ENCODE results near the gene PPM1H. TPM values are rescaled to one million over a fixed set of nuclear protein-coding genes. Genes with fewer than 3 reads are reported as not detected.

Gene PPM1H
- total RNA-seq, 2 experiments from 2014 or later = 0.07 TPM; not detected in 1

DNA sequence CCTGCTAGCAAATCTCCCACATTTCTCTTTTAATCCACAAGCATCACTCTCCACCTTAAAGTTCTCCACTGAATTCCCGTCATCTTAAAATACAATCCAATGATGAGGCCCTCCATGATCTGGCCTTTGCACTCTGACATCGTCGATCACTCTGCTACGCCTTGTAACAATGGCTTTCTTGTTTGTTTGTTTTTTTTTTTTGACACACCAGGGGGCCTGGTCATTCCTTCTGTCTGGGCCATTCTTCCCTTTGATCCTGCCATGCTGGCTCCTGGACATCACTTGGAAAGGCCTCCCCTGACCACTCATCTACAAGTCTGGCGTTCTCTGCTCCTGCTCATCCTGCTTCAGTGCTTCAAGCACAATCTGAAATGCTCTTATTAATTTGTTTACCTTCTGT is 233.5 kb downstream of the PPM1H start:
- DNase-seq (no peak), ATAC-seq (no peak)
- ChIA-PET POLR2A (no interaction called here), CTCF (no interaction called here)
- no peak overlapping the region for H3K27ac Mint-ChIP-seq
- no peaks in the 10 kb centered on the region for H3K36me3 Mint-ChIP-seq (ENCODE audit: low read depth)
- no peak overlapping the region for H3K4me3 Mint-ChIP-seq
- intact Hi-C loops (cut with micrococcal nuclease) = no loop called here
- H3K9me3 Mint-ChIP-seq = no peaks in the 10 kb centered on the region
- H3K27me3 Mint-ChIP-seq = no peaks in the 10 kb centered on the region
- TF ChIP-seq, protein P1, sequence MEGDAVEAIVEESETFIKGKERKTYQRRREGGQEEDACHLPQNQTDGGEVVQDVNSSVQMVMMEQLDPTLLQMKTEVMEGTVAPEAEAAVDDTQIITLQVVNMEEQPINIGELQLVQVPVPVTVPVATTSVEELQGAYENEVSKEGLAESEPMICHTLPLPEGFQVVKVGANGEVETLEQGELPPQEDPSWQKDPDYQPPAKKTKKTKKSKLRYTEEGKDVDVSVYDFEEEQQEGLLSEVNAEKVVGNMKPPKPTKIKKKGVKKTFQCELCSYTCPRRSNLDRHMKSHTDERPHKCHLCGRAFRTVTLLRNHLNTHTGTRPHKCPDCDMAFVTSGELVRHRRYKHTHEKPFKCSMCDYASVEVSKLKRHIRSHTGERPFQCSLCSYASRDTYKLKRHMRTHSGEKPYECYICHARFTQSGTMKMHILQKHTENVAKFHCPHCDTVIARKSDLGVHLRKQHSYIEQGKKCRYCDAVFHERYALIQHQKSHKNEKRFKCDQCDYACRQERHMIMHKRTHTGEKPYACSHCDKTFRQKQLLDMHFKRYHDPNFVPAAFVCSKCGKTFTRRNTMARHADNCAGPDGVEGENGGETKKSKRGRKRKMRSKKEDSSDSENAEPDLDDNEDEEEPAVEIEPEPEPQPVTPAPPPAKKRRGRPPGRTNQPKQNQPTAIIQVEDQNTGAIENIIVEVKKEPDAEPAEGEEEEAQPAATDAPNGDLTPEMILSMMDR (IDR thresholded peaks at IDR 0.05) = no peak
- peaks cover 7% of the 10 kb centered on the region for H3K4me1 Mint-ChIP-seq (ENCODE audit: low read depth)

DNA sequence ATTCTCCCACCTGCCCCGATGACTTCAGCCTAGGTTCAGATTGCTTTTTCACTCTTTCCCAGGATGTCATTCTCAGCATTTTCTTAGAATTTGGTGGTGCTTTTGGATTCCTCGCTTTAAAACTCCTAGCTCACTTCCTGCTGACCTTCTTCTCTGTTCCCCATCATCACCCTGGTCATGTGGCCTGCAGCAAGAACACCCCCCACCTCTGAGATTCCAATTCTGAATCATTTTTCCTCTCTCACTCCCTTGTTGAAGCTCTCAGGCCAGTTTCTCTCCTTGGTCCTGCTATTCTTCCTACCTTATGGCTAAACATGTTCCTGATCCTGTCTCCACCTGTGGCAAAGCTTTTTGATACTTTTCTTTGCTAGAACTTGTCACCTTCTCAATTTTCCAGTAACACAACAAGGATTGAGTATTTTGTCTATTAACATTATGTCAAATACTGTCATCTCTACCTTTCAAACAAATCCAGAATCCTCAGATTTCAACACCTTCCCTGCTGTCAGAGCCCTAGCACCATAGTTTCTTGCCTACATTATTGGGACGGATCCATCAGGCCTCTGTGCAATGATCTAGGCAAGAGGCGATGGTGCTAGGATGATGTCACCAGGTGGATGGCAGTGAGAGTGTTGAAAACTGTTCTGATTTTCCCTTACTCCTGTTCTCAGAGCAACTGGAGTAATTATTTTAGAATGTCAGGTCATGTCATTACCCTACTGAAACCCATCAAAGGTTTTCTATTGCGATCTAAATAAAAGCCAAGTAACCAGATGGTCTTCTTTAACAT is 234.7 kb downstream of the PPM1H start:
- intact Hi-C loops (cut with micrococcal nuclease) = no loop called here
- H3K36me3 Mint-ChIP-seq (ENCODE audit: low read depth) = no peaks in the 10 kb centered on the region
- no peak for ATAC-seq
- no peak overlapping the region for H3K4me3 Mint-ChIP-seq
- H3K9me3 Mint-ChIP-seq = no peaks in the 10 kb centered on the region
- DNase-seq = no peak
- no peaks in the 10 kb centered on the region for H3K27me3 Mint-ChIP-seq
- TF ChIP-seq, protein P1 (IDR thresholded peaks at IDR 0.05) = no peak
- CTCF ChIA-PET = no interaction called here
- POLR2A ChIA-PET = no interaction called here
- peaks cover 12% of the 10 kb centered on the region for H3K4me1 Mint-ChIP-seq (ENCODE audit: low read depth)
- no peak overlapping the region for H3K27ac Mint-ChIP-seq

DNA sequence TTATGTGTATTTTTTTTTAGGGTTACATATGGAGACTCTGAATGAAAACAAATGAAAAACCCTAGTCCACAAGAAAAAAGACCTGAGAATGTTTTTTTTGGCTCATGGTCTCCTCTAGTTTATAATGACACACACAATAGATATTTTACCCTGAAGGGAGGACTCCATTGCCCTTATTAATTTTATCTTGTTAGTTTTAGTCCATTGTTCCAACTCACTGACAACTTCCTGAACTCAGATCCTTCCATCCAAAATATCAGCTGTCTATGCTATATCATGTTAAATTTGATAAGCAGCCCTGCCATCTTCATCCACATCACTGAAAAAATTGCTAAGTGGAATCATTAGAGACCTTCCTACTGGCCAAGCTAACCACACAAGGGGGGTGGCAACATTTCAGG is 236.2 kb downstream of the PPM1H start:
- intact Hi-C loops (cut with micrococcal nuclease) = no loop called here
- Mint-ChIP-seq H3K27me3 (no peaks in the 10 kb centered on the region), H3K4me1 (ENCODE audit: low read depth) (peaks cover 16% of the 10 kb centered on the region), H3K36me3 (ENCODE audit: low read depth) (no peaks in the 10 kb centered on the region), H3K27ac (no peak overlapping the region), H3K9me3 (no peaks in the 10 kb centered on the region), H3K4me3 (no peak overlapping the region)
- ChIA-PET CTCF (interaction anchor here (0.9 to 1.0 kb wide), 2 partner anchors 98 to 117 kb away, joined by 3 to 4 read pairs; no protein-coding TSS in a partner anchor), POLR2A (no interaction called here)
- ATAC-seq (no peak), DNase-seq (no peak)
- TF ChIP-seq, protein P1 (IDR thresholded peaks at IDR 0.05) = no peak

- intact Hi-C loops (cut with micrococcal nuclease) = no loop called here
- TF ChIP-seq, protein P1 (IDR thresholded peaks at IDR 0.05) = no peak
- no peak overlapping the region for H3K4me3 Mint-ChIP-seq
- no peaks in the 10 kb centered on the region for H3K9me3 Mint-ChIP-seq
- CTCF ChIA-PET = interaction anchor here (0.6 to 1.0 kb wide), 3 partner anchors 95 to 116 kb away, joined by 3 to 4 read pairs (median 3); no protein-coding TSS in a partner anchor
- H3K27ac Mint-ChIP-seq = no peak overlapping the region
- H3K27me3 Mint-ChIP-seq = no peaks in the 10 kb centered on the region
- no peak for DNase-seq
- peaks cover 16% of the 10 kb centered on the region for H3K4me1 Mint-ChIP-seq (ENCODE audit: low read depth)
- ATAC-seq = no peak
- POLR2A ChIA-PET = no interaction called here
- no peaks in the 10 kb centered on the region for H3K36me3 Mint-ChIP-seq (ENCODE audit: low read depth)
Observed at GRCh38 chr12:62697893-62698292, 237.1 kb downstream of the PPM1H start.

GRCh38 chr12:62695696-62696095 is 239.3 kb downstream of the PPM1H start:
- Mint-ChIP-seq H3K27me3 (no peaks in the 10 kb centered on the region), H3K4me1 (ENCODE audit: low read depth) (peaks cover 16% of the 10 kb centered on the region), H3K9me3 (no peaks in the 10 kb centered on the region), H3K27ac (no peak overlapping the region), H3K4me3 (no peak overlapping the region), H3K36me3 (ENCODE audit: low read depth) (no peaks in the 10 kb centered on the region)
- POLR2A ChIA-PET = no interaction called here
- CTCF ChIA-PET = no interaction called here
- ATAC-seq (no peak), DNase-seq (no peak)
- intact Hi-C loops (cut with micrococcal nuclease) = no loop called here
- TF ChIP-seq, protein P1 (IDR thresholded peaks at IDR 0.05) = no peak

Data from activated CD8-positive, alpha-beta T cell treated with anti-CD3 and anti-CD28 coated beads for 36 hours (primary cell).